Fibroblast of skin of abdomen (primary cell): Measurements from ENCODE around the gene SPATA12.

Source experiments
- DNase-seq: peaks from one replicate; pipeline ENCODE4 v3.0.0-alpha.2; 2013

Gene SPATA12

GRCh38 chr3:57120040-57120439 is 59.6 kb downstream of the SPATA12 start:
- DNase-seq, result no peak

DNA sequence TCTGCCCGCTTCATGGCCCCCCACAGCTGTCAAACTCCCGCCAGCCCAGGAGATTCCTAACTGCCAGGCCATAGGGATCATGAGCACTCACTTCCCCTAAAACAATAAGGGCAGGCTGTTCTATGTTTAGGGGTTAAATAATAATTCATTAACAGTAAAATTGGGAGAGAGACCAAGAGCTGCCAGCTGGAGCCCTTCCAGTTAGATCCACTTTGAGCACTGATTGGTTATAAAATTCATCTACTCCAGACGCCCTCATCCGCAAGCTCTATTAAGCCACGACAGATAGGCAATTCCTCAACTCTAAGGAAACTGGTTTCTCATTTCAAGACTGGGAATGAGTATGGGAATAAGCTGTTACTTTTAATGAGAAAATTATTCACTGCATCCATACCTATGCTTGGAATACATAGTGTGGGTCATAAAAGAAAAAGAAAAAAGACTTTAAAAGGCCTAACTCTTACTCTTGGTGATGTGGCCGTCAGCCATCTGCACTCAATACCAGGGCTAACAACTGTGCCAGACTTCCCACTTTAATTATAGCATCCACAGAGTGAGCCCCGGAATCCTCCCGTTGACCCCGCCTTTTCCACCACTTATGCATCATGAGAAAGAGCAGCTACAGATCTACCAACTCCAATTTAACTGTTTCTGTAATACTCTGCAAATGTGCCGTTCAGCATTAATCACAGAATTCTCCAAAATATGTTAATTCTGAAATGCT is 60.1 kb downstream of the SPATA12 start:
- DNase-seq, result no peak
